GM13976 (cell line): ENCODE data around the gene RIPOR1.
A peak's percentile ranks its signal among the peaks of the same experiment; 100 is the strongest.
"Not testable (repeated sequence)": the region's sequence is repeated elsewhere in the genome, so short reads cannot be mapped to it uniquely, and the experiment has no call there.

ENCODE experiments used
- DNase-seq: peaks from one replicate; pipeline ENCODE4 v3.0.0; 2012; ENCODE audit warnings: low spot score
- in situ Hi-C: fragments of 300-500 bp; cut with MboI; formaldehyde crosslinking; loops from one replicate; pipeline ENCODE4 v1.12.0; 2022; ENCODE audit warnings: low sequenced_read_pairs, mixed read lengths, inconsistent platforms; ENCODE audit not compliant: unreplicated experiment
- TF ChIP-seq, protein P1 (sequence below): IDR thresholded peaks from 2 replicates; pipeline ENCODE4 v1.5.1; 2012; ENCODE audit warnings: borderline replicate concordance, mild to moderate bottlenecking; ENCODE audit not compliant: insufficient read depth; ENCODE audit errors: extremely low read depth, missing control alignments, control extremely low read depth

The RIPOR1 gene

DNA sequence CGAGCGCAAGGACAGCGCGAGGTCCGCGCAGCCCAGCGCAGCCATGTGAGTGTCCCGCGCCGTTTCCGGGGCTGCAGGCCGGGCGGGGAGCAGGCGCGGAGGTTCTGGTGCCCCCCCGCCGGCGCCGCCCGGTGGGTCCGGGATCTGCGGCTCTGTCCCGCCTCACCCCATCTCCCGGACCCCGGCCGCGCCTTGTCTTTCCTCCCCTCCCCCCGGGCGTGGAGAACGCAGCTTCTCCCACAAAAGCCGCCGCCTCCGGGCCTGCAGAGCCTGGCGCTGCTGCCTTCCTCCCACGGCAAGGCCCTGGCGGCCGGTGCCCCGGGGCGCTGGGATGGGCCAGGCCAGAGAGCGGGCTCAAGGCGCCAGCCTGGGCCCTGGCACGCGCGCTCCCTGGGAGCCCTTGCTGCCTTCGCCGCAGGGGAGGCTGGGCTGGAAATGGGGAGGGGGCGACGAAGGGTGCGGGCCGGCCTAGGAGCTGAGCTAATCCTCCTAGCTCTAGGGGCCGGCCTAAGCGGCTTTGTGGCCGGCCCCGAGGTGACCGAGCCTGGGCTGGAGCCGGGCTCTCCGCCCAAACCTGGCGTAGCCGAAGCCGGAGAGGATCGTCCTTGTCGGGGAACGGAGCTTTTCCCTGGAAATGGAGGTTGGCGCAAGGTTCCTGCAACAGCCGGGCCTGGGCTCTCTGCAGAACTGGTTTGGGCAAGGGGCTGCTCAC, 397 bp downstream of the RIPOR1 start:
- DNase-seq = peak; percentile 64
- in situ Hi-C loops = loop anchor here (25.0 kb wide), 1 partner anchor 283 kb away; the partner anchor contains the start of genes RANBP10 and TSNAXIP1

DNA sequence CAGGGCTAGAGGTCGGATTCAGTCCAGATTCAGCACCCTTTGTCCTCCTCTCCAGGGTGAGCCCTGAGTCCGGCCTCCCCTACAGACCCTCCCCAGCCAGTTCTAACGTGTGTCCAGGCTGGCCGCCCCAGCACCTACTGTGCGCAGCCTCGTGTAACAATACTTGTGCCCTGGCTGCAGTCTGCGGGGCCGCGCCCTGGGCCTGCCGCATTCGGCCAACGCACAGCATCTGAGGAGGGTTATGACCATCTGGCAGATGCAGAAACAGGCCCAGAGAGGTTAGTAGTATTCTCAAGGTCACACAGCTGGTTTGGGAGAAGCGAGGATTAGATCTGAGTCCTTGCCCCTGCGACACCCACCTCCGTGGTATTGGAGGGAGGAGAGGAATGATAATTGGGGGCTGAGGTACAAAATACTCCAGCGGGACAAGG, 968 bp downstream of the RIPOR1 start:
- in situ Hi-C loops = loop anchor here (10.0 to 25.0 kb wide), 2 partner anchors 115 to 283 kb away; partner anchors contain the start of genes CARMIL2, RANBP10 and TSNAXIP1
- TF ChIP-seq, protein P1, sequence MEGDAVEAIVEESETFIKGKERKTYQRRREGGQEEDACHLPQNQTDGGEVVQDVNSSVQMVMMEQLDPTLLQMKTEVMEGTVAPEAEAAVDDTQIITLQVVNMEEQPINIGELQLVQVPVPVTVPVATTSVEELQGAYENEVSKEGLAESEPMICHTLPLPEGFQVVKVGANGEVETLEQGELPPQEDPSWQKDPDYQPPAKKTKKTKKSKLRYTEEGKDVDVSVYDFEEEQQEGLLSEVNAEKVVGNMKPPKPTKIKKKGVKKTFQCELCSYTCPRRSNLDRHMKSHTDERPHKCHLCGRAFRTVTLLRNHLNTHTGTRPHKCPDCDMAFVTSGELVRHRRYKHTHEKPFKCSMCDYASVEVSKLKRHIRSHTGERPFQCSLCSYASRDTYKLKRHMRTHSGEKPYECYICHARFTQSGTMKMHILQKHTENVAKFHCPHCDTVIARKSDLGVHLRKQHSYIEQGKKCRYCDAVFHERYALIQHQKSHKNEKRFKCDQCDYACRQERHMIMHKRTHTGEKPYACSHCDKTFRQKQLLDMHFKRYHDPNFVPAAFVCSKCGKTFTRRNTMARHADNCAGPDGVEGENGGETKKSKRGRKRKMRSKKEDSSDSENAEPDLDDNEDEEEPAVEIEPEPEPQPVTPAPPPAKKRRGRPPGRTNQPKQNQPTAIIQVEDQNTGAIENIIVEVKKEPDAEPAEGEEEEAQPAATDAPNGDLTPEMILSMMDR = no peak
- no peak for DNase-seq

More for the DNA sequence above, 397 bp downstream of the RIPOR1 start:
- TF ChIP-seq, protein P1 = no peak

DNA sequence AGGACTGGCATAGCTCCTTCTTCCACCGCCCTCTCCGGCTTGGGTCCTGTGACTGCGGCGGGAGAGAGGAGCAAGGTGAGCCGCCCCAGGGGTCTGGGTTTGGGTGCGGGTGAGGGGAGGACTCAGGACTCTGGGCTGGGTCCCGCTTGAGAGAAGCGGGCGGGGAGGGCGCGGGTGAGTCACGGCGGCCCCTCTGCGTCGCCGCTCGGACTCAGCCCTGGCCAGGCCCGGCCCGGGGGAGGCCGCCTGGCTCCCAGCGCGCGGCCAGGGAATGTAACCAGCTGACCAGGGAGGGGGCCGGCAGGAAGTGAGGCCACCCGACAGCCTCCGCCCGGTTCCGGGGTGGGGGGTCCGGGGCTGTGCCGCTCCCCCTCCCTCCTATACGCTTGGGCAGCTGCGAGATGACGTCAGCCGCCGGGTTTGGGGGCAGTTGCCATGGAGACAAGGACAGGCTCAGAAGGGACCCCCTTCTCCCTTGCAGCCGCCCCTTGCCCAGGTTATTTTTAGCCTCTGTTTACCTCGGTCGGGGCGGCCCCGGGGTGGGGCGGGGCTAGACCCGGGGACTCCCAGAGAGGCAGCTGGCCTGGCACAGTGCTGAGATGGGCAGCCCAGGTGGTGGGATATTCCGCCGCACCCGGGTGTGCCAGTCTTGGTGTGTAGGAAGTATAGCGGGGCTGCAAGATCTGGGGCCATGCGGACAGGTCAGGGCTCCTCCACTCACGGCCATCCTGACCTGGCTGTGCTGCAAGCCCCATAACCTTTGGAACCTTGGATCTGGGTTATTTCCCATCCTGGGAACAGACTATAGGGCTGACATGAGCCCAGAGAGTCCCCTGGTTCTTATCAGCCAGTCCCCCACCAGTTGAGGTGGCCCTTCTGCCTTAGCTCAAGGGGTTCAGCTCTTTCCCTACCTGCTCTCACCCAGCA, 1.6 kb downstream of the RIPOR1 start:
- in situ Hi-C loops = loop anchor here (10.0 to 25.0 kb wide), 2 partner anchors 115 to 282 kb away; partner anchors contain the start of genes CARMIL2, RANBP10 and TSNAXIP1
- peak; percentile 79 for DNase-seq
- TF ChIP-seq, protein P1 = no peak

DNA sequence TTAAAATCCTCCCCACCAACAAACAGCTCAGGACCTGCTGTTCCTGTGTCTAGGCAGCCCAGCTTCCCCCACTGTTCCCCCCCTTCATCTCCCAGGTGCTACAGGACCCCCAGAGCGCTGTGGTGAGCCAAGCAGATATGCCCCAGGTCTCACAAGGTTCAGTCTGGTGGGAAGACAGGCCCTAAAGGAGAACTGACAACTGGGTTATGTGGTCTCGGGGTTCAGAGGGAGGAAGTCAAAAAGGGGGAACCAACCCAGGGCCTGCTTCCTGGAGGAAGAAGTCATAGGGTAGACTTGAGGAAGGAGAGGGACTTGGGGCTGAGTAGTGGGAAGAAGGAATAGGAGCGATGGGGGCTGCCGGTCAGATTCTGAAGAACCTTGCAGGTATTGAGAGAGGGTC, 2.6 kb downstream of the RIPOR1 start:
- in situ Hi-C loops = loop anchor here (10.0 to 25.0 kb wide), 2 partner anchors 114 to 281 kb away; partner anchors contain the start of genes CARMIL2, RANBP10 and TSNAXIP1
- TF ChIP-seq, protein P1 = no peak
- DNase-seq = no peak

DNA sequence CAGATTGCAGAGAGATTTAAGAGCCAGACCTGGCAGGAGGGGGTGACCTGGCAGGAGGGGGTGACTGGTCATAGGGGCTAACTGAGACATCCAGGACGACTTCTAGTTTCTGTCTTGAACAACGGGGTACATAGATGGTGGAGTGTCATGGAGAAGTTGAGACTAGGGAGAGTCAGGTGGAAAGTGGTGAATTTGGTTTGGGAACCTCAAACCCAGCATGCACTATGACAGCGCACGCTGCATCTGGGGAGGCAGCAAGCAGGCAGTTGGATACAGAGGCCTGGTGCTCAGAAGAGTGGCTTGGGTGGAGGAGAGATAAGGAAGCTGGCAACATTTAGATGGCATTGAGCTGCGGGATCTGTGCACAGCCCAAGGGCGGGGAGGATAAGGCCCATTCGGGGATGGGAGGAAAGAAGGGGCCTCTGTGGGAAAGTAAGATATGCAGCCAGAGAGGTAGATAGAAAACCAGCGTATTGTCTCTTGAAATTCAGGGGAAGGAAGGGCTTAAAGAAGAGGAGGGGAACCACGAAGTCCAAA, 4.5 kb downstream of the RIPOR1 start:
- in situ Hi-C loops = loop anchor here (10.0 to 25.0 kb wide), 2 partner anchors 112 to 279 kb away; partner anchors contain the start of genes CARMIL2, RANBP10 and TSNAXIP1

DNA sequence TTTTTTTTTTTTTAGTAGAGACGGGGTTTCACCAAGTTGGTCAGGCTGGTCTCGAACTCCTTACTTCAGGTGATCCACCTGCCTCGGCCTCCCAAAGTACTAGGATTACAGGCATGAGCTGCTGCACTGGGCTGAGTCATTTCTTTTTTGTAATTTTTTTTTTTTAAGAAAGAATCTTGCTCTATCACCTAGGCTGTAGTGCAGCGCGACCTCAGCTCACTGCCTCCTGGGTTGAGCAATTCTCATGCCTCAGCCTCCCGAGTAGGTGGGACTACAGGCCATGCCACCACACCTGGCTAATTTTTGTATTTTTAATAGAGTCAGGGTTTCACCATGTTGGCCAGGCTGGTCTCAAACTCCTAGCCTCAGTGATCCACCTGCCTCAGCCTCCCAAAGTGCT, 5.4 kb downstream of the RIPOR1 start:
- in situ Hi-C loops = loop anchor here (10.0 to 25.0 kb wide), 2 partner anchors 111 to 278 kb away; partner anchors contain the start of genes CARMIL2, RANBP10 and TSNAXIP1
- not testable (repeated sequence) for DNase-seq

More for the DNA sequence above, 4.5 kb downstream of the RIPOR1 start:
- TF ChIP-seq, protein P1 = no peak
- DNase-seq = no peak
